ENCODE data around the gene HSPA12B. TPM values are rescaled to one million over a fixed set of nuclear protein-coding genes. Genes with fewer than 3 reads are reported as not detected.
A peak's percentile ranks its signal among the peaks of the same experiment; 100 is the strongest.

The HSPA12B gene
- total and polyA plus RNA-seq, 8 donors = 14.6 to 31.8 (median 22.9) TPM

DNA sequence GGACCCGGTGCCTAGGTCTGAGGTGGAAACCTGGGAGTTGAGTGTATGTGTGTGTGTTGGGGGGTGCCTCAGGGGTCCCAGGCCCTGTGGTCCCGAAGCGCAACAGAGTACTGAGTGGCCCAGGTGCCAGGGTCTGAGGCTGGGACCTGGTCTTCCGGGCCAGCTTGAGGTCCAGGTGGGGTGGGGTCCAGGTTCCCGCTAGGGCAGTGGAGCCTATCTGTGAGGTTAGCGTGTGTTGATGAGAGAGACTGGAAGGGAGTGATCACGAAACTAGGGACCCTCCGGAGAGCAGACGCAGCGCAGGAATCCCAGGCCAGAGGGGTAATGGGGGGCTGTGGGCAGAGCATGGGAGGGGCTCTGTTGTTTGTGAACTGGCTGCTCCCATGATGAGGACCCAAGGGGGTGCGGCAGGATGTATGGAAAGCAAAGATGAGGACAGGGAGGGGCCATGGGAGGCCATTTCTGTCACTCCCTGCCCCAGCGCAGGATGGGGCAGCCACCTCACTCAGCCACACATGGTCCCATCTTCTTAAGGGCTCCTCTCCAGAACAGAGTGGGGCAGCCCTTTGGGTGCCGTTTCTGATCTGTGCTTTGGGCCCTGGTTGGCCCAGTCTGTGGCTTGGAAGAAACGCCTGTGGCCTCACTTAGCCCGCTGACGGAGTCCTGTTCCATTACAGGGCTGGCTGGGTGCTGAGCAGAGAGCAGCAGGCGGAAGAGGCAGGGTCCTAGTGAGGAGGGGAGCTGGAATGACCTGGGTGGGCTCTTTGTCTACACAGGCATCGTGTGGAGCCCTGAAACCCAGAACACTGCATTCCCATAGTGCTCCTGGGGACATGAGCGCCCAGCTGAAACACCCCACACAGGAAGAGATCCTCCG lies 872 bp downstream of the HSPA12B start:
- no peak for TF ChIP-seq CTCF (IDR thresholded peaks at IDR 0.05)
- no peaks in the 10 kb centered on the region for H3K9me3 ChIP-seq
- H3K27me3 ChIP-seq = peaks cover 5 to 50% of the 10 kb centered on the region in 2 donors
- no peaks in the 10 kb centered on the region for H3K36me3 ChIP-seq
- peak overlapping the region; percentile 21 to 51 for H3K4me3 ChIP-seq
- ATAC-seq = no peak
- DNase-seq = no peak
- H3K27ac ChIP-seq = peak overlapping the region; percentile 57 to 69
- intact Hi-C loops (cut with DNase I) = no loop called here
- peaks cover 6 to 32% of the 10 kb centered on the region in 2 donors for H3K4me1 ChIP-seq

DNA sequence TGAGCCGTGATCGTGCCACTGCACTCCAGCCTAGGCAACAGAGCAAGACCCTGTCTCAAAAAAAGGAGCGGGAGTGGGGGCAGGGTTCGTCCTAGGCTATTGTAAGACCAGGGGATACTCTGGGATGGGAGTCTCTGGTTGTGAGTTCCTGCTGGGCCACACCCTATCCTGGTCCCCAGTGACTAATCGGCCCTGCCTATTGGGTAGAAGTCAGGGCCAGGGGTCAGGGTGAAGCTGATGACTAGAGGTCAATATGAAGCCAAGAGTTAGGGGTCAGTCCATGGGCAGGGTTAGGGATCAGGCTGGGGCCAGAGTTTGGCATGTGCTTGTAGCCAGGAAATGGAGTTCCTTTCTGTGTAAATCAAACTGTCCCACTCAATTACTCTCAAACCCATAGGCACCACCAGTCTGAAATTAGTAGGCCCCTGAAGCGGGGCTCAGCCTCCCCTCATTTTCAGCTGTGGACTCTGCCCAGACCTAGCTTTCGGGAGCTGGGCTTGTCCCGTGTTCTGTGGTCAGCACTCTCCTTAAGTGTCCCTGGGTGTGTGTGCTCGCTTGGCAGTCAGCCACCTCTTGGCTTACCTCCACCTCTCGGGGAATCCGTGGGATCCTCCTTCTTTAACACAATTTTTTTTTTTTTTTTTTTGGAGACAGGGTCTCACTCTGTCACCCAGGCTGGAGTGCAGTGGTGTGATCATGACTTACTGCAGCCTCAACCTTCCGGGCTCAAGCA lies 1.8 kb downstream of the HSPA12B start:
- peaks cover 6 to 40% of the 10 kb centered on the region in 2 donors for H3K4me1 ChIP-seq

GRCh38 chr20:3735768-3736167 lies 3.3 kb downstream of the HSPA12B start:
- peaks cover 5 to 31% of the 10 kb centered on the region in 2 donors for H3K27me3 ChIP-seq
- ATAC-seq = no peak
- no peak overlapping the region for H3K4me3 ChIP-seq
- intact Hi-C loops (cut with DNase I) = no loop called here
- DNase-seq = no peak
- H3K36me3 ChIP-seq = no peaks in the 10 kb centered on the region
- H3K9me3 ChIP-seq = no peaks in the 10 kb centered on the region
- no peak overlapping the region for H3K27ac ChIP-seq
- H3K4me1 ChIP-seq = peaks cover 6 to 50% of the 10 kb centered on the region in 2 donors
- no peak for TF ChIP-seq CTCF (IDR thresholded peaks at IDR 0.05)

More for the DNA sequence above, 1.8 kb downstream of the HSPA12B start:
- peak; percentile 66 for ATAC-seq
- Histone ChIP-seq H3K9me3 (no peaks in the 10 kb centered on the region), H3K4me3 (peak overlapping the region in 1 of 2 donors; percentile 51), H3K27ac (peak overlapping the region; percentile 57 to 69), H3K36me3 (no peaks in the 10 kb centered on the region), H3K27me3 (peaks cover 5 to 42% of the 10 kb centered on the region in 2 donors)
- peak in 1 of 4 donors; percentile 66 for DNase-seq
- no peak for TF ChIP-seq CTCF (IDR thresholded peaks at IDR 0.05)
- intact Hi-C loops (cut with DNase I) = no loop called here

DNA sequence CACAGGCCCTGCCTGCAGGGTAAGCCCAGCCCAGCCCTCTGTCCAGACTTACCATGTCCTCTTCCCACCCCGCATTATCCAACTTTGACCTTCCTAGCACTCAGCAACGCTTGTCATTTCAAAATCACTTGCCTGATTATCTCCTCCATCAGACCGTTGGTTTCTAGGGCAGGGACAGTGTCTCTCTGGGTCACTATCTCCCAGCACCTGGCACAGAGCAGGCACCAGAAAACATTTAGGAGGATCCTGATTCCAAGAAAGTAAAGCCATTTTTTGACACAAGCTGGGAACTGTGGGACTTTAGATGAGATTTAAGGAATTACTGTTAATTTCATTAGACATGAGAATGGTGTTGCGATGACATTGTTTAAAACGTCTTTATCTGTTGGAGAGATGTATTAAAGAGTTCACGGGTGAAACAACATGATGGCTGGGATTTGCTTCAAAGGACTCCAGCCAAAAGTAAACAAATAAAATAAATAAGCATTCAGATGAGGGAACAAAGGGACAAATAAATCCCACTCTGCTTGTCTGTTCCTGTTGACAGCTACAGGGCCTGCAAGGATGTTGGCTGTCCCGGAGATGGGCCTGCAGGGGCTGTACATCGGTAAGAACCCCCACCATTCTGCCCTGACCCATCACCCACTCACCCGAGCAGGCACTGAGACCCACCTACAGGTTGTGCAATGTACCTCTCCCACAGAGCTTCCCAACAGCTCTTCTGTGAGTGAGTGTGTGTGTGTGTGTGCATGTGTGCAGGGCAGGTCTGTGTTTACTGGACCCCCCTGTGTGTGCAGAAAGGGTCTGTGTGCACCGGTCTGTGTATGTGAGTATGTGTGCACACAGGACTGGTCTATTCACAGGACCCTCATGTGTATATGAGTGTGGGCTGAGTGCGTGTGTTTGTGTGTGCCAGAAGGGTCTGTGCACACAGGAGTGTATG lies 5.9 kb downstream of the HSPA12B start:
- ATAC-seq (no peak), DNase-seq (no peak)
- Histone ChIP-seq H3K9me3 (no peaks in the 10 kb centered on the region), H3K4me3 (no peak overlapping the region), H3K27me3 (peaks cover 0 to 5% of the 10 kb centered on the region in 2 donors), H3K36me3 (no peaks in the 10 kb centered on the region), H3K4me1 (peaks cover 6 to 54% of the 10 kb centered on the region in 2 donors), H3K27ac (peak overlapping the region in 1 of 2 donors; percentile 1)
- intact Hi-C loops (cut with DNase I) = no loop called here
- TF ChIP-seq CTCF (IDR thresholded peaks at IDR 0.05) = no peak

Measured in left lung (tissue), 10 donors.